ENCODE results near the gene TRUB1. TPM values are rescaled to one million over a fixed set of nuclear protein-coding genes. Genes with fewer than 3 reads are reported as not detected.
"Not testable (repeated sequence)": the region's sequence is repeated elsewhere in the genome, so short reads cannot be mapped to it uniquely, and the experiment has no call there.

Gene TRUB1
- total RNA-seq, 1 donor = 31.8 TPM

- TF ChIP-seq CTCF (IDR thresholded peaks at IDR 0.05; ENCODE audit: insufficient read depth, low read length) = no peak
- H3K4me3 ChIP-seq (ENCODE audit: low read depth, low read length) = no peak overlapping the region
- no peak for DNase-seq (ENCODE audit: low read depth)
Observed at GRCh38 chr10:114932225-114932624, 5.8 kb upstream of the TRUB1 start.

- H3K4me3 ChIP-seq (ENCODE audit: low read depth, low read length) = no peak overlapping the region
- no peak for TF ChIP-seq CTCF (IDR thresholded peaks at IDR 0.05; ENCODE audit: insufficient read depth, low read length)
- no peak for DNase-seq (ENCODE audit: low read depth)
Observed at GRCh38 chr10:114932945-114933344, 5.0 kb upstream of the TRUB1 start.

GRCh38 chr10:114933588-114933987 is 4.4 kb upstream of the TRUB1 start:
- no peak for TF ChIP-seq CTCF (IDR thresholded peaks at IDR 0.05; ENCODE audit: insufficient read depth, low read length)
- DNase-seq (ENCODE audit: low read depth) = no peak

GRCh38 chr10:114933995-114934394 is 4.0 kb upstream of the TRUB1 start:
- not testable (repeated sequence) for DNase-seq (ENCODE audit: low read depth); H3K4me3 ChIP-seq (ENCODE audit: low read depth, low read length)

More at GRCh38 chr10:114933588-114933987, 4.4 kb upstream of the TRUB1 start:
- H3K4me3 ChIP-seq (ENCODE audit: low read depth, low read length) = no peak overlapping the region

- TF ChIP-seq CTCF (IDR thresholded peaks at IDR 0.05; ENCODE audit: insufficient read depth, low read length) = no peak
- H3K4me3 ChIP-seq (ENCODE audit: low read depth, low read length) = peak overlapping the region; percentile 97
- no peak for DNase-seq (ENCODE audit: low read depth)
Observed at GRCh38 chr10:114938856-114939193, 830 bp downstream of the TRUB1 start.

GRCh38 chr10:114940735-114941134 is 2.7 kb downstream of the TRUB1 start:
- TF ChIP-seq CTCF (IDR thresholded peaks at IDR 0.05; ENCODE audit: insufficient read depth, low read length) = no peak
- no peak overlapping the region for H3K4me3 ChIP-seq (ENCODE audit: low read depth, low read length)
- DNase-seq (ENCODE audit: low read depth) = peak; percentile 25

GRCh38 chr10:114943000-114943399 is 5.0 kb downstream of the TRUB1 start:
- no peak for TF ChIP-seq CTCF (IDR thresholded peaks at IDR 0.05; ENCODE audit: insufficient read depth, low read length)
- DNase-seq (ENCODE audit: low read depth) = no peak
- H3K4me3 ChIP-seq (ENCODE audit: low read depth, low read length) = no peak overlapping the region
